Glomerular endothelial cell (primary cell): ENCODE results near the gene OSMR. TPM values are rescaled to one million over a fixed set of nuclear protein-coding genes. Genes with fewer than 3 reads are reported as not detected.

ENCODE experiments used
- DNase-seq: peaks from one replicate; pipeline ENCODE4 v3.0.0-alpha.2; 2011; ENCODE audit warnings: low read depth, low spot score; ENCODE audit errors: extremely low read depth
- total RNA-seq: library from RNA; depleted of rRNA; stranded (reverse); fragments of >200 nt; gene quantifications from 2 replicates; pipeline ENCODE4 v1.2.3, GENCODE V29; 2015

OSMR gene
- total RNA-seq: 22.8 and 37.3 TPM in 2 replicates

DNA sequence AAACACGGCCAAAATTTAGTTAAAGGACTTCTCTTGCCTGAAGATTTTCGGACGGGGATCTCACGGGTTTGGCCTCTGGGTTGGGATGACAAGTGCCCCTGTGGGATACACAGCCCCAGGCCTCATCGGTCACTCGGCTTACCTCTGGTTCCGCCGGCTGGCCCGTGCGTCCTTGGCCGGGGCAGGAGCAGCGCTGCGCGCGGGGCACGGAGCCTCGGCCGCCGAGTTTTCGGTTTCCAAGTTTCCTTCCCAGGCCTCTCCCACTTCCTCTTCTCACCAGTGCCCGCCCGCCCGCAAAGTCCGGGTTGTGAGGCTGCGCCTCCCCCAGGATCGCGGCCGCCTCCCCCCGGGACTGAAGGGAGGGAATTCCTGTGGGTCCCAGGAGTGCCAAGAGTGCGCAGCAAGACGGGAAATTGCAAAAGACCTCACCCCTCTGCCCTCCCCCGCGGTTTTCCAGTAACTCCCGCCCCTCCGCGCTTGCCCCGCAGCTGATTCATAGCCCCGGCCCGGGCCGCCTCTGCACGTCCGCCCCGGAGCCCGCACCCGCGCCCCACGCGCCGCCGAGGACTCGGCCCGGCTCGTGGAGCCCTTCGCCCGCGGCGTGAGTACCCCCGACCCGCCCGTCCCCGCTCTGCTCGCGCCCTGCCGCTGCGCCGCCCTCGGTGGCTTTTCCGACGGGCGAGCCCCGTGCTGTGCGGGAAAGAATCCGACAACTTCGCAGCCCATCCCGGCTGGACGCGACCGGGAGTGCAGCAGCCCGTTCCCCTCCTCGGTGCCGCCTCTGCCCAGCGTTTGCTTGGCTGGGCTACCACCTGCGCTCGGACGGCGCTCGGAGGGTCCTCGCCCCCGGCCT lies at the start of gene OSMR:
Gene OSMR (plus strand): TSS at position 487 of the 853 bp plus-strand sequence. CDS start 23,033 bp downstream, outside the sequence.
- DNase-seq: peak; percentile 50

DNA sequence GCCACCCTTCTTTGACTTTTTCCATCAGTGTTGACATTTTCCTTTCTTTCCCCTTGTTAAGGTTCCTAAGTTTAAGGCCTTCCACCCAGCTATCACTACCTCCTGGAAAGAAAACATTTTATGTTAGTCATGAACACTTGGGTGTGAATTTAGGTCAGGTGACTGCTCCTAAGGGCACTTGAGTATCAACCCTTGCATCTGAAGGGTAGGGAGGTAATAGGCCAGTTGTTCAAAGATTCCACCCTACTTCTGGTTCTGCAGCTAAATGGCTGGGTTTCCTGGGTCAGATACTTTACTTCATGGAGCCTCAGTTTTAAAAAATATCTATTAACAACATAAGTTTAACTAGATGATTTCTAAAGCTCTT lies 49.1 kb upstream of the OSMR start:
- no peak for DNase-seq

DNA sequence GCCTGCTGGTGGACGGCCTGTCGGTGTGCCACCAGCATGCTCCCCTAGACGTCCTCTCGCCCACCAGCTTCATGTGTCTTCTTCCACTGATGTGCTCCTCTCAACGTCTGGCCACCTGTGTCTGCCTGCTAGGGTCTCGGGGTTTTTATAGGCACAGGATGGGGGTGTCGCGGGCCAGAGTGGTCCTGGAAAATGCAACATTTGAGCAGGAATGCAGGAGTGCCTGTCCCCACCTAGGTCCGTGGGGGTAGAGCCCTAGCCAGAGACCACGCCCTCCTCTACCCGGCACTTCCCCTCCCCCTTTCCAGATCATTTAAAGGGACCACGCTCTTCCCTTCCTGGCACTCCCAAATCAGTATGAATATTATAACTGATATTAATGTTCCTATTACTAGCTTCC lies 48.0 kb upstream of the OSMR start:
- DNase-seq: no peak

DNA sequence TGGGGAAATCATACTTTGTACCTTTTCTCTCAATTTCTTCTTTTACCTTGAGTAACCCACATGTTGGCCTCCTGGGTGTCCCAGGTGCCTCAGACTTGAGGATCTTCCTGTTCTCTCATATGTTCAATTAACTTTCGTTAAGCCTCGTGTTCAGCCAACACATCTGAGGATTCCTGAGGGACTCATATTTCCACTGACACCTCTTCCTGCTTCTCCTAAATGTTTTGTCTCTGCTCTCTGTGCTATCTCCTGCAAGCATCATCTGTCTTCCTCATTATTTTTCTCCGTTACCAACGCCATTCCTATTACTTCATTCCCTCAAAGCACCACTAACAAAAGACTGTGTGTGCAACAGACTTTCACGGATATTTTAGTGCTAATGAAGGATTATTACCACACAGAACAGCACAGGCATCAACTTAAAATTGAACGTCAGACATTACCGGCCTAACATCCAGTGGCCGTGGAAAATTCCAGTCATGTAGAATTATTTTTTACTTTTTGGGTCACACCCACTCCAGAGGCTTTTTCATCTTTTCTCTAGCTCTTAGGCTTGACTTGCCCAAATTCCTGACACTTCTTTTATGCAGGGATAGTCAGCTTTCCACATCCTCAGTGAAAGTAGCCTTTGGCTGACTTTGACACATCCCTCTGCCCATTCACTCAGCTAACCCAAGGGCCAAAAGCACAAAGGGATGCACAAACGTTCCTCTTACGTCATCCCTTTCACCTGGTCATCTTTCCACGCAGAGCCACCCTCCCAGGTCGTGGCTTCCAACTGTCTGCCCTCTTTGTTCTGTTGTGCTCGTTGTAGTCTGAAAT lies 46.0 kb upstream of the OSMR start:
- no peak for DNase-seq

DNA sequence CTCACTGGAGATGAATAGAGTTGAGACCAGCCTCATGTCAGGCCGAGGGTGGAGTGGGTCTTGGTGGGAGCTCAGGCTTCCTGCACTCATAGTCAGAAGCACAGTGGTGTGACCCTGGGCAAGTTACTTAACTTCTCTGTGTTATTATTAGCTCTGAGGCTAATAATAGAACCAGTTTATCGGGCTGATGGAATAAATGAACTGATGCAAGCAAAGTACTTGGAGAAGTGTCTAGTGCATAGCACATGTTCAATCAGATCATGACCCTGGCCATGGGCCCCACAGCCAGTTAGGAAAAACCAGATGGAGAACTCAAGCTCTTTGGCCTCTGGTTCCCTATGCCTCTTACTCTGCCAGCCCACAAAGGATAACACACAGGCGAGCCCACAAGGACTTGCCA lies 45.3 kb upstream of the OSMR start:
- no peak for DNase-seq

DNA sequence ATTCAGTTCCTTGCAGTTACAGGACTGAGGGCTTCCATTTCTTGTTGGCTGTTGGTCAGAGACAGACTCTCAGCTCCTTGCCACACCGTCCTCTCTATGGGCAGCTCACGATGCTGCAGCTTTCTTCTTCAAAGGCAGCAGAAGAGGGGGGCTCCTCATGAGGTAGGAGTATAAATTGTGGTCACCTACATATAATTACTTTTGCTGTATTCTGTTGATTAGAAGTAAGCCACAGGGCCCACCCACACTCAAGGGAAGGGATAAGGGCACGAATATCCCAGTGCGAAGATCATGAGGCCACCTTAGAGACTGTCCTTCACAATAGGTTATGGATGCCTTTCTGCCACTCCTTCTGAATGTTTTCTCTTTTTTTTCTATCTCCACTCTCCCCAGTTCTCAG lies 43.7 kb upstream of the OSMR start:
- no peak for DNase-seq

DNA sequence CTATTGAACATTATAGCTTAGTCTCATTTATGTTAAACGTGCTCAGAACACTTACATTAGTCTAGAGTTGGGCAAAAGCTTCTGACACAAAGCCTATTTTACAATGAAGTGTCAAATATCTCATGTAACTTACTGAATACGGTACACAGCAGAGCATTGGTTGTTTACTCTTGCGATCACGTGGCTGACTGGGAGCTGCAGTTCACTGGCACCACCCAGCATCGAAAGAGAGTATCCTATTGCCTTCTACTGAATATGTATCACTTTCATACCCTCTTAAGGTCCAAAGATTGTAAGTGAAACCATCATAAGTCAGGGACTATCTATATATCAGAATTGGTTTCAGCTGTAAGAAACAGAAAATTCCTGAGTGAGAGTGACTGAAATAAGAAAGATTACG lies 42.6 kb upstream of the OSMR start:
- DNase-seq: no peak

DNA sequence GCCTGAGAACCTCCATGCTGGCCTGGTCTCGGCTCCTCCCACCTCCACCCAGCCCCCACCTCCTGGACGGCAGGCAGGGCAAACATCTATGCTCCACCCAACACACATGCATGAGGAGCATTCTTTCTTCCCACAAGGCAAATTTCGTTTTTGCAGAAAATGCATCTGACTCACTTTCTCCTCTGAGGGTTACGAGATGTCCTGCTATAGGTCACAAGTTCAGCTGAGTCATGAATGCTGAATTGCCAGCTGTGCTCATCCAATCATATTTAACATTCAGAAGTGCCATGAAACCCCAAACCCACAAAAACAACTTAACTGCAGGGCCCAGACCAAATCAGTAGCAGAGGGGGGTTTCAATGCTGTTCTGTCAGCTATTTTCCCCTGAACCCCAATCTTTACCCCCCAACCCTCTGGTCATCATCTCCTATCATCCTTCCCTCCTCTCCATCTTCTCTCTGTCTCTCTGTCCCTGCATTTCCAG lies 39.0 kb upstream of the OSMR start:
- no peak for DNase-seq

DNA sequence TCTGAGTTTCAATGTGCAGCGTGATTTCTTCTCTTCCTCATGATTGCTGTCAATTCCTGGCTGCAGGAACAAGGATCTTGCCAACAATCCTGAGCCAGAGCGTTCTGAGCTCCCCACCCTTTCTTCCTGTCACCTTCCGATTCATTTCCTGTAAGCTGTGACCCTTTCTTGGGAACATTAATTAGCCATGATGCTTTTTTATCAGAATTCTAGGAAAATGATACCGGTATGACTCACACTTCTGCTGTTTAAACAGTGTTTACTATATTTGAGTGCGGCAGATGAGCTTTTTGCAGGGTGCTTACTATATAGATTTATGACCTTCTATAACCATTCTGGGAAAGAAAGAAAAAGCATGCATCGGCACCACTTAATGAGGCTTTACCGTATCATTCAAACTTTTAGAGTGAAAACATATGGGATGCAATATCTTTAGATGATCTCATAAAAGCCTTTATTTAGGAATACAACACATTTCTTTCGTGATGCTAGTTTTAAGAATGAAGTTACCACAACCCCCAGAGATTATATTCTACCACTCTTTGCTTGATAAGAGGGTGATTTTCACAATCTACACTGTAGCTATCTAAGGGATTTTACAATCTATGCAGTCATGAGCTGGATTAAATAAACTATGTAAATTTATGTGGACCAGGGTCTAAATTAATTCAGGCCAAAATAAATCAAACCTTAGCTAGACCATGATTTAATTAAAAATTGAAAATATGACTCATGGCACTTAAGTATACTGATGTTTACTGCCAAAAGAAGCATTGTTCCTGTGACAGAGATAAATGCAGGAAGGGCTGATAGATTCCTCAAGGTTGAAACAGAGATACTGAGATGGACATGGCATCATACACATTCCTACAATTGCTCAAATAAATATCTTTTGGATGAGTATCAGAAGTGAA lies 38.0 kb upstream of the OSMR start:
- no peak for DNase-seq

DNA sequence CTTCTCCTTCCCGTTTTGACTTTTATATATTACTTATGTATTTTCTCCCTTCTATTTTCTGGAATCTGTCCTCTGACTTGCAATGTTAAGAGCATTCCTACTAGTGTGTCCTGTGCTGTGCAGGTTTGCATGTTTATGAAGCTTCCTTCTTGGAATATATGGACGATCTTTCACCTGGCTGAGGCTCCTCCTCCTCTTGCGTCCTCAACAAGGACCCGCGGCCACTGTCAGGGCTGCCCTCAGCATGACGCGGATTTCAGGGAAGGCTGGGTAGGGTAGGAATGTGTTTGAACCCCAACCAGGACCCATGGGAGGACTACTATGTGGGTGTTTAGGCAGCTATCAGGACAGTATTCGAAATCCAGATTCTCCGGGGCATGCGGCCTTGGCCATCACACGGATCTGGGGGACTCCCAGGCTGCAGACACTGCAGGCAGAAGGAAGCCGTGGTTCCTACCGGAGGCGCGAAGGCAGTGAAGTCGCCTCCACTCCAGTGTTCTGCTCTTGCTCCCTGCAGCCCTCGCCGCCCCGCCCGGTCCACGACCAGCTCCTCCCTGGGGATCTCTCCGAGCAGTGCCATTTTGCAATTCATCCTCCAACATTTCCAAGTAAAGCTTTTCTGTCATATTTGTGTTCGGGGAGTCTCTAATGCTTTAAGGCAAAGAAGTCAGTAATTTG lies 37.0 kb upstream of the OSMR start:
- no peak for DNase-seq

DNA sequence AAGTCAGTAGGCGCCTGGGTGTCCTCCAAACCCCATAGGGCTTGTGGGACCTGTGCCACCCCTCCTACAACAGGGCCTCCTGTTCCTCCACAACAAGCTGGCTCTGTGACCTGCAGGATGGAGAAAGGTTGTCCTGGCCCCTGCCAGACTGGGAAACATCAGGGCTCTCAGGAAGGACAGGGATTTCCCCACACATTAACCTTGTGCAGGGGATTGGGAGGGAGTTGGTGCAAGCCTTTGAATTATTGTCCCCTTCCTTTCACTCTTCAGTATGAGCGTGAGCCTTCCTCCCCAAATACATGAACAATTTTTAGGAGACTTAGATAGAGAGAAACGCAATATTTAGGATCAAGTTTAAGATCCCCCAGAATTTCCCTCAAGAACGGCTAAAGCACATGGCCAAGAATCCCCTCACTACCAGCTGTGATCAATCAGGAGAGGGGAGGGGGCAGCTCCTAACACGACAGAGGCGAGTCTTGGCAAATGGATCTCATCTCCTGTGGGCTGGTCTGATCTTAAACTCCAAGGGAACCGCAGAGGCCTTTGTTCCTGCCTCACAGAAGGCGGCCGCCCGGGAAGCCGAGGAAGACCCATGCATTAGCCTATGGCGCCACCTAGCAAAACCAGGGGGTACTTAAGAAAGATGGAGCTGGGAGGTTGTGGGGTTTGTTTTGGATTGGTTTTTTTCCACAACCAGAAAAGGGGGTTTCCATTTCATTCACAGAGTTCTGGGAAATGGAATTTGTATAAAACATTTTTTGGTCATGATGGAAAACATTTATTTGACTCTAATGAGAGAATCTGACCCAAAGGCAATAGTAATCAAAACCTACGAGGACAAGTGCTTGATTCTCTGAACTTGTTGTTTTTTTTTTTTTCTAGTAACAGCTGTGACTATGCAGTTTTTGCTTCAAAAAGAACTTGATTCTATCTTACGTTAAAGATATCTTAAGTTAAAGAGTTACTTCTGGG lies 36.1 kb upstream of the OSMR start:
- DNase-seq: no peak

DNA sequence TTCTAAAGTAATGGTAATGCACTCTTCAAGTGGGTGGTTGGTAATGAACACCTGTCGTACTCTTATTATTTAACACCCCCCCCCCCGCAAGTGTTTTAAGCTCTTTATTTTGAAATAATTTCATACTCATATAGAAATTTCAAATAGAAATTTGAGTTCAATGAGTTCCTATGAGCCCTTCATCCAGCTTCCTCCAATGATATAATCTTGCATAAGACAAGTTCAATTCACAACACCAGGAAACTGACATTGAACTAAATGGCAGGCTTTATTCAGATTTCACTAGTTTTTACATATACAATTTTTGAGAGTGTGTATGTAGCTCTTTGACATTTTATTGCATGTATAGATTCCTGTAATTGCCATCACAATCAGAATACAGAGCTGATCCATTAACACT lies 30.9 kb upstream of the OSMR start:
- no peak for DNase-seq

DNA sequence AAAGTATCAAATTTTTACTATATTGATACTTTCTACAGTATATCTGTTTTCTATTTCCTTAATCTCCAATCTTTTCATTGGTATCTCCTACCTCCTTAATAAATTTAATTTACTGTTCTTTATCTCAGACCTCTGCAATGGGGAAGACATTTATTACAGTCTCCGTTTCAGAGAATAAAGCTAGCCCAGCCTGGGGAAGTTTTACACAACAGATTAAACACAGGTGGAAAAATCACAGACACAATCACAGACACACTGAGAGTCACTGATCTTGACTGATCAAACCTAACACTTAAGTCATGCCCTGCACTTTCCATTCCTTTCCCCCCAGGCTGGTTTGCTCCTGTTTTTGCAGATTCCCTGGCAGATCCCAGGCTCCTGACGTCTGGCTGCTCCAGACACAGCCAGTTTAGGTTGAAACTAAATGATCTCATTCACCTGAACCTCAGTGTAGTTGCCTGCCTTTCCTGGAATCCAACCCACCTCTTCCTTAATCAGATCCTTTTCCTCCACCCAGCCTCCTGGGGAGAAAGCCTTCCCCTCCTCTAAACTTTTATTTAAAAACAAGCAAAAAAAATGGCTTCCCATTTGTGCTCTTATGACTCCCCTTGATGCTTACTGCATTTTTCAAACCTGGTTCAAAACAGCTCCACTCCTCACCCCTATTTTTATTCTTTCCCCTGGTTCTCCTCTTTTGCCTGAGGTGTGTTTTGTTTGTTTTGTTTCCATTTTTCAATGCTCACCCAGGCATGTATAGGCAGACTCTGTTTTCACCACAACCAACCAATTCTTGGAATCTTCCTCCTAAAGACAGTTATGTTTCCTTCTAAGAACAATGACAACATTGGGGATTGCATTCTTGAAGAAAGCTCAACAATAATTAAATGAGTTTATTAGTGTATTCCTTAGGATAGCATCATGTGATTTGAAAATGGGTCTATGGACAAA lies 29.5 kb upstream of the OSMR start:
- no peak for DNase-seq

DNA sequence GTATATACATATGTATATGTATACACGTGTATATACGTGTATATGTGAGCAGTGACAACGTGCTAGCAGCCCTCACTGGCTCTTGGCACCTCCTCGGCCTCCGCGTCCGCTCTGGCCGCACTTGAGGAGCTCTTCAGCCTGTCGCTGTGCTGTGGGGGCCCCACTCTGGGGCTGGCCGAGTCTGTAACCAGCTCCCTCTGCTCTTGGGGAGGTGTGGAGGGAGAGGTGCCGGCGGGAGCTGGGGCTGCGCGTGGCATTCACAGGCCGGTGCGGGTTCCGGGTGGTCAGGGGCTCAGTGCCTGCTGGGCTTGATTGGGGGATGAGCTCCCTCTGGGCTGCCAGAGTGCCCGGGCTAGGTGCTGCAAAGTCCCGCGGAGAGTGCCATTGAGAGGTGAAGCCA lies 24.1 kb upstream of the OSMR start:
- no peak for DNase-seq

DNA sequence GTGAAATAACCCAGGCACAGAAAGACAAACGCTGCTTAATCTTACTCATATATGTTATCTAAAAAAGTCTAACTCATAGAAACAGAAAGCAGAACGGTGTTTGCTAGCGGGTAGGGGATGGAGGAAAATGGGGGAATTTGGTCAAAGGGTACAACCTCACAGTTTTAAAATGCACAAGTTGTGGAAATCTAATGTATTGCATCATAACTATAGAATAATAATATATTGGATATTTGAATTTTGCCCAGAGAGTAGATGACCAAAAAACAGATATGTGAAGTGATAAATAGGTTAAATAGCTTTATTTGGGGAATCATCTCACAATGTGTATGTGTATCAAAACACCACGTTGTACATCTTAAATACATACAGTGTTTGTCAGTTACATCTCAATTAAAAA lies 22.3 kb upstream of the OSMR start:
- no peak for DNase-seq

DNA sequence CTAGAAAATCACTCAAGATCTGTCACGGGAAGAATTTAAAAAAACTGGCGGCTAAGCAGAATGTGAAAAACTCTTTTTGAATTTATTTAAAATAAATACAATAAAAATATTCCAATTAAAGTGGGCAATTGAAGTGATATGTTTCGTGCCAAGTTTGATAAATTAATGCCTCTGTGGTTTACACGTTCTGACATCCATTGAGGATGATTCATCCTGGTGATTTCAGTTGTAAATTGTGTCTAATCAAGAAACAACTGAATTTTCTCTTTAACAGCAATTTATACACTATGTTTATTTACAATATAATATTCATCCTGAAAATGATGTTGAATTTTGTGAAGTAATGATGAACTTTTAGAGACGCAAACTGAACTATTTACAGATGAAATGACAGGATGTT lies 21.0 kb upstream of the OSMR start:
- no peak for DNase-seq

DNA sequence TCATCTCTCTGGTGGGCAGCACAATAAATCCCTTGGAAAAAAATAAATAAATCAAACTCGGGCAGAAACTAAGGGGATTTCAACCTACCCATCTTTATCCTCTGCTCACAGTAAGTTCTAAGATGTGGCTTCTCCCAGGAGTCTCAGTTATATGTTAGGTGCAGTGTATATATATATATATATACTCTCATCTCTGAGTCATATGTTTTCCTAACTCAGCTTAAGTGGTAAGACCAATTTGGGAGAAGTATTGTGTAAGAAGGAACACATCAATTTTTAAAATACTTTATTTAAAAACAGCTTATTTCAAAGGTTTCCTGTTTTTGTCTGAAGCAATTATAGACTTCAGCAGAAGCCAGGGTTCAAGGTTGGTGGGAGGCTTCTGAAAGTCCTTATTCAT lies 20.3 kb upstream of the OSMR start:
- no peak for DNase-seq

DNA sequence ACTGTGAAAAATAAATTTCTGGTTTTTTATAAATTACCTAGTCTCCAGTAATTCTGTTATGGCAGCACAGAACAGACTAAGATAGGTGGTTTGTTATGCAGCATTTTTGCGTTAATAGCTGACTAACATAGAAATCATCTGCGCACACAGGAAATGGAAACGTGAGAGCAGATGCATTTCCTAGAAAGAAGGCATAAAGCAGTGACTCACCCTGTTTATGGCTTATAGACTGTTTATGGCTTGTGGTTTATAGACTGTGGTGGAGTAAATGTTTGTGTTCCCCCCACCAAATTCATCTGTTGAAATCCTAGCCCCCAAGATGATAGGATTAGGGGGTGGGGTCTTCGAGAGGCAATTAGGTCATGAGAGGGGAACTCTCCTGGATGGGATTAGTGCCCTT lies 18.3 kb upstream of the OSMR start:
- no peak for DNase-seq
